GM19193 (cell line): ENCODE results near the gene MUC5B.

ENCODE experiments used
- POLR2A ChIP-seq: IDR thresholded peaks from 4 replicates; pipeline ENCODE4 v1.6.1; 2011; ENCODE audit not compliant: insufficient read depth, insufficient read length; ENCODE audit errors: extremely low read depth

MUC5B gene, protein sequence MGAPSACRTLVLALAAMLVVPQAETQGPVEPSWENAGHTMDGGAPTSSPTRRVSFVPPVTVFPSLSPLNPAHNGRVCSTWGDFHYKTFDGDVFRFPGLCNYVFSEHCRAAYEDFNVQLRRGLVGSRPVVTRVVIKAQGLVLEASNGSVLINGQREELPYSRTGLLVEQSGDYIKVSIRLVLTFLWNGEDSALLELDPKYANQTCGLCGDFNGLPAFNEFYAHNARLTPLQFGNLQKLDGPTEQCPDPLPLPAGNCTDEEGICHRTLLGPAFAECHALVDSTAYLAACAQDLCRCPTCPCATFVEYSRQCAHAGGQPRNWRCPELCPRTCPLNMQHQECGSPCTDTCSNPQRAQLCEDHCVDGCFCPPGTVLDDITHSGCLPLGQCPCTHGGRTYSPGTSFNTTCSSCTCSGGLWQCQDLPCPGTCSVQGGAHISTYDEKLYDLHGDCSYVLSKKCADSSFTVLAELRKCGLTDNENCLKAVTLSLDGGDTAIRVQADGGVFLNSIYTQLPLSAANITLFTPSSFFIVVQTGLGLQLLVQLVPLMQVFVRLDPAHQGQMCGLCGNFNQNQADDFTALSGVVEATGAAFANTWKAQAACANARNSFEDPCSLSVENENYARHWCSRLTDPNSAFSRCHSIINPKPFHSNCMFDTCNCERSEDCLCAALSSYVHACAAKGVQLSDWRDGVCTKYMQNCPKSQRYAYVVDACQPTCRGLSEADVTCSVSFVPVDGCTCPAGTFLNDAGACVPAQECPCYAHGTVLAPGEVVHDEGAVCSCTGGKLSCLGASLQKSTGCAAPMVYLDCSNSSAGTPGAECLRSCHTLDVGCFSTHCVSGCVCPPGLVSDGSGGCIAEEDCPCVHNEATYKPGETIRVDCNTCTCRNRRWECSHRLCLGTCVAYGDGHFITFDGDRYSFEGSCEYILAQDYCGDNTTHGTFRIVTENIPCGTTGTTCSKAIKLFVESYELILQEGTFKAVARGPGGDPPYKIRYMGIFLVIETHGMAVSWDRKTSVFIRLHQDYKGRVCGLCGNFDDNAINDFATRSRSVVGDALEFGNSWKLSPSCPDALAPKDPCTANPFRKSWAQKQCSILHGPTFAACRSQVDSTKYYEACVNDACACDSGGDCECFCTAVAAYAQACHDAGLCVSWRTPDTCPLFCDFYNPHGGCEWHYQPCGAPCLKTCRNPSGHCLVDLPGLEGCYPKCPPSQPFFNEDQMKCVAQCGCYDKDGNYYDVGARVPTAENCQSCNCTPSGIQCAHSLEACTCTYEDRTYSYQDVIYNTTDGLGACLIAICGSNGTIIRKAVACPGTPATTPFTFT (N-terminal part only)

DNA sequence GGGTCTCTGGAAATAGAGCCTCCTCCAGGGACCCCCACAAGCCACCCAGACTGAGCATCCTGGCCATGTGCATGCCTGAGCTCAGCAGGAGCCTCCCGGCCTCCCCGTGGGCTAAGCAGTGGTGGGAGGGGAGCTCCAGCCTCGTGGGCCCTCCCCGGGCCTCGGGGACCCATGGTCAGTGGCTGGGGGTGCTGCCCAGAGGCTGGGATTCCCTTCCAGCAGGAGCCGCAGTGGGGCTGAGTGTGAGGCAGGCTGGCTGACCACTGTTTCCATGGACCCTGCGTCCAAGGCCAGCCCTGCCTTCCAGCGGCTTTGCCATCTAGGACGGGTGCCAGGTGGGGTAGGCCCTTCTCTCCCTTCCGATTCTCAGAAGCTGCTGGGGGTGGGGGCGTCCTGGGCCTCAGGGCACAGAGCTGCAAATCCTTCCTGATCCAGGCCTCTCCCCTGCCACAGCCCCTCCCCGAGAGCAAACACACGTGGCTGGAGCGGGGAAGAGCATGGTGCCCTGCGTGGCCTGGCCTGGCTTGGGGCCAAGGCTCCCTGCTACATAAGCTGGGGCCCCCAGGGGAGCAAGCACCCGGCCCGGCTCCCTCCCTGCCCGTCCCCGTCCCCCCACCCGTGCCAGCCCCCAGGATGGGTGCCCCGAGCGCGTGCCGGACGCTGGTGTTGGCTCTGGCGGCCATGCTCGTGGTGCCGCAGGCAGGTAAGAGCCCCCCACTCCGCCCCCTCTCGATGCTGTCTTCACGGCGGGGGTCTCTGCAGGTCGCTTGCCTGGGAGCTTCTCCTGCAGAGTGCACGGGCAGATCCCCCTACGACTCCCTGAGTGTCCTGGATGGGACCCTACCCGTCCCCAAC is at the start of gene MUC5B:
Gene MUC5B (plus strand): TSS at position 576 of the 855 bp plus-strand sequence. CDS start 58 bp downstream, at position 634.
- no peak for TF ChIP-seq POLR2A

DNA sequence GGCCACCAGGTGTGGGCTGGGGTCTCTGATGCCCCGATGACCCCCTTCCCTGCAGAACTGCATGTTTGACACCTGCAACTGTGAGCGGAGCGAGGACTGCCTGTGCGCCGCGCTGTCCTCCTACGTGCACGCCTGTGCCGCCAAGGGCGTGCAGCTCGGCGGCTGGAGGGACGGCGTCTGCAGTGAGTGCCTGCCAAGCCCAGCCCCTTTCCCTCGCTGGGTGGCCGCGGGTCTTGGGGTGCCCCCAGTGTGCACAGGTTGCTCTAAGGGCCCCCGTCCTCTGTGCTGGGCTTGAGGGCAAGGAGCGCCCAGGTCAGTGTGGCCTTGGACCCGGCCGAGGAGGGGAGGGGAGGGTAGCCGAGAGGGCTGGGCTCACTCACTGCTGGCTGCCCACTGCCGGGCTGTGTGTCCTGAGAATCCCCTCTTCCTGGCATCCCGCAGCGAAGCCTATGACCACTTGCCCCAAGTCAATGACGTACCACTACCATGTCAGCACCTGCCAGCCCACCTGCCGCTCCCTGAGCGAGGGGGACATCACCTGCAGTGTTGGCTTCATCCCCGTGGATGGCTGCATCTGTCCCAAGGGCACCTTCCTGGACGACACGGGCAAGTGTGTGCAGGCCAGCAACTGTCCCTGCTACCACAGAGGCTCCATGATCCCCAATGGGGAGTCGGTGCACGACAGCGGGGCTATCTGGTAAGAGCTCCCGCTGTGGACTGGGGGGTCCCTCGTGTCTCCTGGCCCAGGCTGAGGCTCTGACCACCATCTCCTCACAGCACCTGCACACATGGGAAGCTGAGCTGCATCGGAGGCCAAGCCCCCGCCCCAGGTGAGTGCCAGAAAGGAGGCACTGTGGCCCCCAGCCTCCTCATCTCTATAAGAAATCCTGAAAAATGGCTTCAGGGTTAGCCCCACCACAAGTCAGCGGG is 48.2 kb upstream of the MUC5B start:
- TF ChIP-seq POLR2A, result no peak

DNA sequence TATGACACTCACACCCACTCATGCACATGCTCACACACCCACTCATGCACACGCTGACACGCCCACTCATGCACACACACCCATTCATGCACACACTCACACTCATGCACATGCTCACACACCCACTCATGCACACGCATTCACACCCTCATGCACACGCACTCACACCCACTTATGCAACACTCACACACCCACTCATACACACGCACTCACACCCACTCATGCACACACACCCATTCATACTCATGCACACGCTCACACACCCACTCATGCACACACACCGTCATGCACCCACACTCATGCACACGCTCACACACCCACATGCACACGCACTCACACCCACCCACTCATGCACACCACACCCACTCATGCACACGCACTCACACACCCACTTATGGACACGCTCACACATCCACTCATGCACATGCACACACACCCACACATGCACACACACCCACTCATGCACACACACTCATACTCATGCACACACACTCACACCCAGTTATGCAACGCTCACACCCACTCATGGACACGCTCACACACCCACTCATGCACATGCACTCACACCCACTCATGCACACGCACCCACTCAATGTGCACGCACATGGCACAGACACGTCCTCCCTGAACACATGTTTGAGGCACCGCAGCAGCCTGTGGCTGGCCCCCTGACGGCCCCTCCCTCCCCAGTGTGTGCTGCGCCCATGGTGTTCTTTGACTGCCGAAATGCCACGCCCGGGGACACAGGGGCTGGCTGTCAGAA is 47.2 kb upstream of the MUC5B start:
- TF ChIP-seq POLR2A, result no peak

DNA sequence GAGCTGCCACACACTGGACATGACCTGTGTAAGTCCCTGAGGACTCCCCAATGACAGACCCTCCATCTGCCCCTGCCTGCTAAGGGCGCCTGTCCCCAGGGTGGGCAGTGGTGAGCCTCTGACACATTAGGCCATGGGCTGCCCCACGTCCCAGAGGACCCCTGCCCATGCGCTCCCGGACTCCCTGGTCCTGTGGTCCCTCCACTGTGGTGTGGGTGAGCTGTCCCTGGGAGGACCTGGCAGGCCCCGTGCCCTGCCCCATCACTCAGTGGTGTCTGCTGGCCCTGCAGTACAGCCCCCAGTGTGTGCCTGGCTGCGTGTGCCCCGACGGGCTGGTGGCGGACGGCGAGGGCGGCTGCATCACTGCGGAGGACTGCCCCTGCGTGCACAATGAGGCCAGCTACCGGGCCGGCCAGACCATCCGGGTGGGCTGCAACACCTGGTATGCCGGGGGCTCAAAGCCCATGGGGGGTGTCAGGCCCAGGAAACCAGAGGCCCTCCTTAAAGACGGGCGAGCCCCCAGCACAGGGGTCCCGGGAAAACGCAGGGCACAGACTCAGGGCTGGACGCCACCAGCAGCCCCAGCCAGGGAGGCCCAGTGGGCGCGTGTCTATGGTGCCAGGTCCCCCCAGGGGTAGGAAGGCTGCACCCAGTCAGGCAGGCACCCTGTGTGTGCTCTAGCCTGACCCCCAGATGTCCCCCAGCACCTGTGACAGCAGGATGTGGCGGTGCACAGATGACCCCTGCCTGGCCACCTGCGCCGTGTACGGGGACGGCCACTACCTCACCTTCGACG is 46.4 kb upstream of the MUC5B start:
- TF ChIP-seq POLR2A, result no peak

DNA sequence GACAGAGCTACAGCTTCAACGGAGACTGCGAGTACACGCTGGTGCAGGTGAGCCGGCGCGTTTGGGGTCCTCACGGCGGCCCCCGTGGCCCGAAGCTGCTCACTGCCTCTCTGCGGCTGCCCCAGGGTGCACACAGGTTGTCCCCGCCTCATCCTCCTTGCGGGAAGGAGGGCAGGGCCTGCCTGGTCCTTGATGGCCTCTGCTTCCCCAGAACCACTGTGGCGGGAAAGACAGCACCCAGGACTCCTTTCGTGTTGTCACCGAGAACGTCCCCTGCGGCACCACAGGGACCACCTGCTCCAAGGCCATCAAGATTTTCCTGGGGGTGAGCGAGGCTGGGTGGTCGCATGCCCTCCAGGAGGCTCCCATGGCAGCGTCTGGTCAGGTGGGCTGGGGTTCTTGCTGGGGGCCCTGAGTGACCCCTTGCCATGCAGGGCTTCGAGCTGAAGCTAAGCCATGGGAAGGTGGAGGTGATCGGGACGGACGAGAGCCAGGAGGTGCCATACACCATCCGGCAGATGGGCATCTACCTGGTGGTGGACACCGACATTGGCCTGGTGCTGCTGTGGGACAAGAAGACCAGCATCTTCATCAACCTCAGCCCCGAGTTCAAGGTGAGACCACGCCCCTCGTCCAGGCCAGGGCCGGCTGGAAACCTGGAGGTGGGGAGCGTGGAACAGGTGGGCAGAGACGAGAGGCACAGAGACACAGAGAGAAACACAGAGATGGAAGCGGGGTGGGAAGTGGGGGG is 45.7 kb upstream of the MUC5B start:
- TF ChIP-seq POLR2A, result no peak

DNA sequence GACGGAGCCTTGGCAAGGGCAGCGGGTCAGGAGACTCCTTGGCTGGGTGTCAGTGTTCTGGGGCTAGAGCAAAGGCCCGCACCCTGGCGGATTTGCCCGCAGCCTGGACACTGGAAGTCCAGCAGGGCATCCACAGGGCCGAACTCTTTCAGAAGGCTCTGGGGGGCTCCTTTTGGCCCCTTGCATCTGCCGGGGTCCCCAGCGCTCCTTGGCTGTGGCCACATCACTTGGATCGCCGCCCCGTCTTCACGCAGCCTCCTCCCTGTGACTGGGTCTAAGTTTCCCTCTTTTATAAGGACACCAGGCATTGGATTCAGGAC is 45.1 kb upstream of the MUC5B start:
- no peak for TF ChIP-seq POLR2A

DNA sequence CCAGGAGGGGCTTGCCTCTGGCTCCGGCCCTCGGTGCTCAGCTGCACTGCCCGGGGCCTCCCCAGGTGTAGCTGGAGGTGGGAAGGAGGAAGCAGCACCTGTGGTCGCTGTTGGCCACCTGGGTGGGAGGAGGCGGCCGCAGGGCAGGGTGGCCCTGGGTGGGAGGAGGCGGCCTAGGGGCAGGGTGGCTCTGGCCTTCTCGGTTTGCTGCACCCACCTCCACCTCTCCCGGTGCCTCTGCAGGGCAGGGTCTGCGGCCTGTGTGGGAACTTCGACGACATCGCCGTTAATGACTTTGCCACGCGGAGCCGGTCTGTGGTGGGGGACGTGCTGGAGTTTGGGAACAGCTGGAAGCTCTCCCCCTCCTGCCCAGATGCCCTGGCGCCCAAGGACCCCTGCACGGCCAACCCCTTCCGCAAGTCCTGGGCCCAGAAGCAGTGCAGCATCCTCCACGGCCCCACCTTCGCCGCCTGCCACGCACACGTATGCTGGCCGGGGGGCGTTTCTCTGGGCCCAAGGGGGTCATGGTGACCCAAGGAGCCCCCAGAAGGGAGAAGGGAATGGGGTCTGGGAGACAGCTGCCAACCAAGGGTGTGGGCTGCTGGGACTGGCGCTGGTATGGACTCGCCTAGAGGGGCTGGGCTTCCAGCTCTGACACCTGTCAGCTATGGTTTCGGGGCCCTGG is 44.5 kb upstream of the MUC5B start:
- TF ChIP-seq POLR2A, result no peak

DNA sequence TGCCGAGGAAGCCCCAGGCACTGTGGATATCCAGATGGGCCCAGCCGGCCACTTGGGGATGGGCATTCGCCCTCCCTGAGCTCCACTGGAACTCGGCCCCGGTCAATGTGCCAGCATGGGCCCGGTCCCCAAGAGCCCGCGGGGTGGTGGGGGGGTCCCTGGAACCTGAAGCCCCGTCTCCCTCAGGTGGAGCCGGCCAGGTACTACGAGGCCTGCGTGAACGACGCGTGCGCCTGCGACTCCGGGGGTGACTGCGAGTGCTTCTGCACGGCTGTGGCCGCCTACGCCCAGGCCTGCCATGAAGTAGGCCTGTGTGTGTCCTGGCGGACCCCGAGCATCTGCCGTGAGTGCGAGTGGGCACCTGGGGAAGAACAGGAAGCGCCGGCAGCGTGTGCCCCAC is 44.0 kb upstream of the MUC5B start:
- no peak for TF ChIP-seq POLR2A

DNA sequence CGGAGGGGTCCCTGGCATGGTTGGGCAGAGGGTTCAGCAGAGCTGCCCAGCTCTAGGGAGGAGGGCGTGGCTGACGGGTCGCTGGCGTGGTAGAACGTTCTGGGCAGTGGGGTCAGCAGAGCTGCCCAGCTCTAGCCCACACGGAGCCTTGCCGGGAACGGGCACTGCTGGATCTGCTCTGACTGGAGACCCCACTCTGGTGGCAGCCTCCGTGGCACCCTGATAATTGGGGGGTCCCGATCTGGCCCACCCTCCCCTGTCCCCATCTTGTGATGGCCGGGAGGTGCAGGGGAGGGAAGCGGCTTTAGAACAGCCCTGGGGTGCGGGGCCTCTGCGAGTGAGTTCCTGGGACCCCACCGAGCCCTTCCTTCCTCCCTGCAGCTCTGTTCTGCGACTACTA is 43.2 kb upstream of the MUC5B start:
- TF ChIP-seq POLR2A, result no peak

DNA sequence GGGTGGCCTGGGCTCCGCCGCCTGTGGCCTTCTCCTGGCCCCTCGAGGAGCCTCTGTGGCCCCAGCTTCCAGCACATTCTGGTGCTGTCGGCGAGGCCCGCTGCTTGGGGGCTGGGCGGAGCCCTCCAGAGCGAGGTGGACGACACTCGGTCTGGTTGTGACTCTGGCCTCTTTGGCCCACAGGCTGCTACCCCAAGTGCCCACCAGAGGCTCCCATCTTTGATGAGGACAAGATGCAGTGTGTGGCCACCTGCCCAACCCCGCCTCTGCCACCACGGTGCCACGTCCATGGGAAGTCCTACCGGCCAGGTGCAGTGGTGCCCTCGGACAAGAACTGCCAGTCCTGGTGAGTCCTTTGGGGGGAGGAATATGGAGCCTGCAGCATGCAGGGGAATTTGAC is 42.7 kb upstream of the MUC5B start:
- TF ChIP-seq POLR2A, result no peak

DNA sequence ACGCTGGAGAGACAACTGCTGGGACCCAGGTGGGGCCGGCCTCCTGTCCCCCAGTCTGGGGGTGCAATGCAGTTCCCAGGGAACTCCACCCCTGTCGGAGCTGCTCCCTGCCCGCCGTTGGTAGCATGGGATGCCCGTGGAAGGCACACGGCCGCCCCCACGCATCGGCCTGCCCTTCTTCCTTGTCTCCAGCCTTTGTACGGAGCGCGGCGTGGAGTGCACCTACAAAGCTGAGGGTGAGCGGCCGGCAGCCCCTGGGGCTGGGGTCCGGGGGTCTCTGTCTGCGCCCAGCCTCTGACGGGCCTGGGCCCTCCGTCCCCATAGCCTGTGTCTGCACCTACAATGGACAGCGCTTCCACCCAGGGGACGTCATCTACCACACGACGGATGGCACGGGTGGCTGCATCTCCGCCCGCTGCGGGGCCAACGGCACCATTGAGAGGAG is 41.9 kb upstream of the MUC5B start:
- no peak for TF ChIP-seq POLR2A

DNA sequence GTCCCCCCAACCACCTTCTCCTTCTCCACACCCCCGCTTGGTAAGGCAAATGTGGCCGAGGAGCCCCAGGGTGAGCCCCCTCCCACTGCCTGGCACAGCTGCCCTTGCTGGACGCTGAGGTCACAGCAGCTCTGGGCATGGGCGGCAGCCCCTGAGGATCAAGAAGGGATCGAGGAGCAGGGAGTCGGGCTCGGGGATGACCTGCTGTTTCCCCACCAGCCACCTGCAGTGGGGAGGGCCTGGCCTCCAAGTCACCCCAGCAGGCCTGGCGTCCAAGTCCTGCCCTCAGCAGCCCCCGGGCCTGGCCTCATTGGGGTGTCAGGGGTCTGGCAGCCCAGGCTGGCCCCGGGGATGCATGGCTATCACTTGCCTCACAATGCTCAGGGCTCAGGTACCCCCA is 41.4 kb upstream of the MUC5B start:
- TF ChIP-seq POLR2A, result no peak
